Measurements from ENCODE around the gene FGD6.

- TF ChIP-seq, protein P1, sequence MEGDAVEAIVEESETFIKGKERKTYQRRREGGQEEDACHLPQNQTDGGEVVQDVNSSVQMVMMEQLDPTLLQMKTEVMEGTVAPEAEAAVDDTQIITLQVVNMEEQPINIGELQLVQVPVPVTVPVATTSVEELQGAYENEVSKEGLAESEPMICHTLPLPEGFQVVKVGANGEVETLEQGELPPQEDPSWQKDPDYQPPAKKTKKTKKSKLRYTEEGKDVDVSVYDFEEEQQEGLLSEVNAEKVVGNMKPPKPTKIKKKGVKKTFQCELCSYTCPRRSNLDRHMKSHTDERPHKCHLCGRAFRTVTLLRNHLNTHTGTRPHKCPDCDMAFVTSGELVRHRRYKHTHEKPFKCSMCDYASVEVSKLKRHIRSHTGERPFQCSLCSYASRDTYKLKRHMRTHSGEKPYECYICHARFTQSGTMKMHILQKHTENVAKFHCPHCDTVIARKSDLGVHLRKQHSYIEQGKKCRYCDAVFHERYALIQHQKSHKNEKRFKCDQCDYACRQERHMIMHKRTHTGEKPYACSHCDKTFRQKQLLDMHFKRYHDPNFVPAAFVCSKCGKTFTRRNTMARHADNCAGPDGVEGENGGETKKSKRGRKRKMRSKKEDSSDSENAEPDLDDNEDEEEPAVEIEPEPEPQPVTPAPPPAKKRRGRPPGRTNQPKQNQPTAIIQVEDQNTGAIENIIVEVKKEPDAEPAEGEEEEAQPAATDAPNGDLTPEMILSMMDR (conservative IDR thresholded peaks at IDR 0.05; ENCODE audit: low read depth in 2 of 2) = no peak
- TF ChIP-seq EZH2 (IDR thresholded peaks at IDR 0.05; ENCODE audit: low read depth, unreplicated experiment) (no peak), JUNB (IDR thresholded peaks at IDR 0.05; ENCODE audit: unreplicated experiment) (no peak)
Measured at GRCh38 chr12:95083938-95084337, 133.3 kb downstream of the FGD6 start.
